ENCODE data around the gene LCN15.

LCN15 gene

DNA sequence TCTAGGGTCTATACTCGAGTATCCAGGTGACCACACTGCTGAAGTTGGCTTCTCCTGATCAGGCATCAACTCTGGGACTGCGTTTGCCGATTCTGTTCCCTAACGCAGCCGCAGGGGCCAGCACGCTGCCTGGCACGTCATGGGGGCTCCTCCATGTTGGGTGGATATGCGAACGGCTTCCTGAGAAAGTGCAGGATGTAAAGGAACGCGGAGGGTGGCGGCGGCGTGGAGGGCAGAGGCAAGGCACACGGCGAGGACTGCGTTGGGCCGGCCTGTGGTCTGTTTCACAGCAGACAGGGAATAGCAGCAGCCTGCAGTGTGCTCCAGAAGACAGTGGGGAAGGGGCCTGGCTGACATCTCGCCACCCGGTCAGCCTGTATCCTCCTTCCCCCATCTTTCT, 25.4 kb downstream of the LCN15 start:
- no peak for DNase-seq

GRCh38 chr9:136735812-136736480, 28.4 kb downstream of the LCN15 start:
- DNase-seq: no peak

- no peak for DNase-seq
Observed at GRCh38 chr9:136734837-136735496, 29.4 kb downstream of the LCN15 start.

DNA sequence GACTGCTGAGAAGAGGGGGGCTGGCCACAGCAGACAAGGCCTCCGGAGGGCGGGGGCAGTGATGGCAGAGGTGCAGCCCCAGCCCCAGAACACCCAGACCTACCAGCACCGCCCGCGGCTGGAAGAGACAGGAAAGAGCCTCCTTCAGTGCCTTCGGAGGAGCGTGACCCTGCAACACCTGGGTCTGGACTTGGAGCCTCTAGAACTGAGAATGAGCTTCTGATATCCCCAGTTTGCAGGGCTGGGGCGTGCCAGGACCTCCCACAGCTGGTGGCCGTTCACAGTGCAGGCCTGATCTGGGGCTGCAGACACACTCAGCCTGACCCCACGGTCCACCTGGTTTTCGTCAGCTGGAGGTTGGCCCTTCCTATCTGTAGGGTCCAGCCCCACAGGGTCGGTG, 30.7 kb downstream of the LCN15 start:
- DNase-seq: no peak

DNA sequence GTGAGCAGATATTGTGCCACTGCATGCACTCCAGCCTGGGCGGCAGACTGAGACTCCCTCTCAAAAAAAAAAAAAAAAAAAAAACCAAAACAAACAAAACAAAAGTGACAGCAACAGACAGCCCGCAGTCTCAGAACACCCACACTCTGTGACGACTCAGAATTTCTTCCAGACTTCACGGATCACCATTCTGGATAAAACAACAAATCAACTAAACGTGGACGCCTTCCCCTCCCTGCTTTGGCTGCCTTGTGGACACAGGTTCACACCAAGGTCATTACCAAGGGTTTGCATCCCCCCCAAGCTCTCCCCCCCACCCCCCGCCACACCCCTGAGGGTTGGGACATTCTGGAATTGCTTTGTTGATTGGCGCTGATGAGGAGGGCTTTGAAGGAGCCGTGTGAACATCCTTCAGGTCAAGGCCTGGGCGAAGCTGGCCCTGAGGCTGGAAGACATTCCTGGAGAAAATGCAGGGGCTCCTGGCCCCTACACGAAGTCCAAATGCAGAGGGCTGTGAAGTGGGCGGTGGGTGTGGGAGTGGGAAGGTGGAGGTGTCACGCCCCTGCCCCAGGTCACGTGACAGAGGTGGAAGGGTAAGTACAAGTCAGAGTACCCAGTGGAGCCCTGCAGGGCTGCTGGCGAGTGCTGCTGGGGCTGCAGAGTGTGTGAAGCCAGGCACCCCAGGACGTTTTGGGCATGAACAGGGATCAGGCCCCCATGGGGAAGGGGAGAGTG, 31.7 kb downstream of the LCN15 start:
- no peak for DNase-seq

- no peak for DNase-seq
Observed at GRCh38 chr9:136729926-136730325, 34.4 kb downstream of the LCN15 start.

DNA sequence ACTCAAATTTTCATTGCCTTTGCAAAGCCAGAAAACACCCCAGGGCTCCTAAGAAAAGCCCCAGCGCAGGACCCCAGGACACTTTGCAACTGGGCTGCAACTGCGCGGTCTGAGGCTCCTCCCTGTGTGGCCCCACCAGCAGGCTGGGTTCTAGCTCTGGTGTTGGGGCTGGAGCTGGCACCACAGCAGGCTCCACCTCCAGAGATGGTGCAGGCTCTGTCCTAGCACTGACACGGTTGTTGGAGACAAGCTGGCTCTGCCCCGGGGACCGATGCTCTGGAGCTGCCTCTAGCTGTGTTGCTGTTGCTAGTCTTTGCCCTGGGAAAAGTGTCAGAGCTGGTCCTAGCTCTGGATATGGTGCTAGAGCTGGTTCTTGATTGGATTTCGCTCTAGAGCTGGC, 35.2 kb downstream of the LCN15 start:
- DNase-seq: no peak

GRCh38 chr9:136728548-136729123, 35.7 kb downstream of the LCN15 start:
- no peak for DNase-seq

DNA sequence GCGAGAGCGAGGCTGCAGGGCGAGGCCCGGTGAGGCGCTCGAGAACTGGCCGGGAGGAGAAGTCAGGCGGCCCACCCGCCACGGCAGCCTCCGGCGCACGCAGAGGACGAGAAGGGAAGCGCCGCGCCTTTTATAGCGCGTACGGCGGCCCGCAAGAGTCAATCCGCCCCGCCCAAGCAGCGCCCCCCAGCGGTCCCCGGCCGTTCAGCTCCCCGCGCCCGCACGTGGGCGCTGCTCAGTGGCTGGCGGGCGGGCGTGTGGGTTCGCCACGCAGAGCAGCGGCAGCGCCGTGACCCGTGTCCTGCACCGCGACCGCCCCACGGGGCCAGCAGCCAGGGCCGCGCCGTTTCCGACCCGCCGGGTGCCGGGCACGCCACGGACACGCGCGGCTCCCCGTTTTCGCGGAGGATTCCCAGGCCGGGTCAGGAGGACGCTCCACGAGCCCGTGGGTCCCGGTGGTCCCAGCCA, 36.2 kb downstream of the LCN15 start:
- peak; percentile 87 for DNase-seq

- peak; percentile 37 for DNase-seq
Observed at GRCh38 chr9:136726631-136727191, 37.6 kb downstream of the LCN15 start.

- DNase-seq: no peak
Observed at GRCh38 chr9:136726118-136726517, 38.2 kb downstream of the LCN15 start.

DNA sequence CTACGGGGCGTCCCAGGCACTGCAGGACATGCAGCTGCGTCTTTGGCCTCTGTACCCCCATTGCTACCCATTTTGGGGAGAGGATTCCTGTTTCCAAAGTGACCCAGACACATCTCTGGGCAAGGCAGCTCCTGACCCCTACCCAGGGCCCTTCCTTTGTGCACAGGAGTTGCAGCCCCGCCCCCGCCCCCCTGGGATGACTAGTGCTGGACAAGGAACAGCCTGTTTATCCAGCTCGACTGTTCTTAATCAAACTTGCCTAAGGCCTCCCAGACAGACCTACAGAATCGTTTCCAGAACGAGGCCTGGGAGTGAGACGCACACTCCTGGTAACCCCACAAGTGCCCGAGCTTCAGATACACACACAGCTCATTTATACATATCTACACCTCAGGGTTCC, 38.7 kb downstream of the LCN15 start:
- DNase-seq: no peak

- no peak for DNase-seq
Observed at GRCh38 chr9:136724772-136725171, 39.5 kb downstream of the LCN15 start.

- DNase-seq: no peak
Observed at GRCh38 chr9:136723989-136724388, 40.3 kb downstream of the LCN15 start.

- DNase-seq: no peak
Observed at GRCh38 chr9:136723362-136723976, 40.8 kb downstream of the LCN15 start.

- DNase-seq: no peak
Observed at GRCh38 chr9:136722969-136723356, 41.4 kb downstream of the LCN15 start.

DNA sequence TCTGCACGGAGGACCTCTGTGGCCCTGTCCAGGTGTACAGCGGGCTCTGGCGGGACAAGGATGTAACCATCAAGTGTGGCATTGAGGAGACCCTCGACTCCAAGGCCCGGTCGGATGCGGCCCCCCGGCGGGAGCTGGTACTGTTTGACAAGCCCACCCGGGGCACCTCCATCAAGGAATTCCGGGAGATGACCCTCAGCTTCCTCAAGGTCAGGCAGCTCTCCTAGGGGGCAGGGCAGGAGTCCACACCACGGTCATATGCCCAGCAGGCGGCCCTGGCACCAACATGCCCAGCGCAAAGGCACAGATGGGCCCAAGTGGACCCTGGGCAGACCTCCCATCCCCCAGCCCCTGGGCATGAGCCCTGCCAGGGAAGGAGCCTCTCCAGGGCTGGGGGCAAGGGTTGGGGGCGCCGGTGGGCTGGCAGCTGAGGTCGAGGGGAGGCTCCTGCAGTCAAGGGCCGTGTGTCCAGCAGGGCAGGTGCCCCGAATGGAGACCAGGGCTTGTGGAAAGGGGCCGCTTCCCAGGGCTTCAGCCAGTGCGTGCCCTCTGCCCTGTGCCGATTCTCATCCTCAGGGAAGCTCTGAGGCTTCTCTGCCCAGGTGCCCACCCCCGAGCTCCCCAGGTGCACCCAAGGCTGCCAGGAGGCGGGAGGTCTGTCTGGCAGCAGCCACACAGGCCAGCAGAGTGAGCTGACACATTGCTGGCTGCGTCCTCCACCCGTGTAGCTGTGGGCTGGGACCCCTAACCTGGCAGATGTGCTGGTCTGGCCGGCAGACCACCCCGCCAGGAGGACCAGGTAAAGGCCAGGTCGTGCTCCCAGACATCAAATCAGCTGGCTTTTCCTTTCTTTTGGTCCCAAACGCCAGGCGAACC, 42.0 kb downstream of the LCN15 start:
- no peak for DNase-seq

GRCh38 chr9:136721339-136722092, 42.8 kb downstream of the LCN15 start:
- DNase-seq: no peak

GRCh38 chr9:136720898-136721338, 43.4 kb downstream of the LCN15 start:
- no peak for DNase-seq

GRCh38 chr9:136720251-136720897, 43.9 kb downstream of the LCN15 start:
- DNase-seq: no peak
